Measurements from ENCODE around the gene C14orf132.

DNA sequence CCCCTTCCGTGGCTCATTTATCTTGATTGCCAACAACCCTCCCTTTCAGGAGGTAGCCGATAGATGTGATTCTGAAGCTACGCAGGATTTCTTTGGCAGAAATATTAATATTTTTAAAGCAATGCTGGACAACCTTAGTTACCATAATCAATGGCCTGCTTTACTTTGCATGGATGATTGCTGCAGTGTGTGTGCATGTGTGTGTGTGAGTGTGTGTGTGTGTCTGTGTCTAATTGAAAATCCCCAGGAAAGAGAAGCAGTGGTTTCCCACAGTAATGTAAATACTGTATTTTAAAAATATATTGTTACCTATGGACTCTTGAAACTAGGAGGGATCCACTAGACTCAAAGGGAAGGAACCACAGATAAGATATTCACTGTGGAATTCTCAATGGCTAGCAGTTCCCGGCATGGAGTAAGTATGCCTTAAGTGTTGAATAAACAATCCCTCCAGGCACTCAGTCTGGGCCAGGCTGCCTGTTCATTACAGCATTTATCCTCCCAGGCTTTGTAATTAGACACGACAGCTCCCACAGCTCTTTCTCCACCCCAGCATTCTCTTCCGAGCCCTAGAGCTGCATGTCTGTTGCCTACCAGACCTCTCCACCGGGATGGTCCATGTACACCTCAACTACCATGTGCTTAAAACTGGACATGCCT lies 22.5 kb upstream of the C14orf132 start:
- TF ChIP-seq FOS (IDR thresholded peaks at IDR 0.05; ENCODE audit: low read depth, low read length) (no peak), RCOR1 (IDR thresholded peaks at IDR 0.05; ENCODE audit: insufficient replicate concordance, low read length) (no peak), POLR2A (IDR thresholded peaks at IDR 0.05; ENCODE audit: low read depth, low read length) (no peak), RFX5 (IDR thresholded peaks at IDR 0.05; ENCODE audit: low read depth, low read length) (no peak), MXI1 (IDR thresholded peaks at IDR 0.05; ENCODE audit: borderline replicate concordance, low read depth, low read length) (no peak), CHD1 (IDR thresholded peaks at IDR 0.05; ENCODE audit: low read depth, low read length) (no peak), RAD21 (IDR thresholded peaks at IDR 0.05; ENCODE audit: low read length) (no peak), CEBPB (IDR thresholded peaks at IDR 0.05; ENCODE audit: low read depth, low read length) (no peak), NFE2L2 (IDR thresholded peaks at IDR 0.05; ENCODE audit: low read depth, low read length) (no peak), MAFK (IDR thresholded peaks at IDR 0.05; ENCODE audit: low read depth, low read length) (no peak), SMC3 (IDR thresholded peaks at IDR 0.05; ENCODE audit: low read depth, low read length) (no peak)
- TF ChIP-seq, protein P1, sequence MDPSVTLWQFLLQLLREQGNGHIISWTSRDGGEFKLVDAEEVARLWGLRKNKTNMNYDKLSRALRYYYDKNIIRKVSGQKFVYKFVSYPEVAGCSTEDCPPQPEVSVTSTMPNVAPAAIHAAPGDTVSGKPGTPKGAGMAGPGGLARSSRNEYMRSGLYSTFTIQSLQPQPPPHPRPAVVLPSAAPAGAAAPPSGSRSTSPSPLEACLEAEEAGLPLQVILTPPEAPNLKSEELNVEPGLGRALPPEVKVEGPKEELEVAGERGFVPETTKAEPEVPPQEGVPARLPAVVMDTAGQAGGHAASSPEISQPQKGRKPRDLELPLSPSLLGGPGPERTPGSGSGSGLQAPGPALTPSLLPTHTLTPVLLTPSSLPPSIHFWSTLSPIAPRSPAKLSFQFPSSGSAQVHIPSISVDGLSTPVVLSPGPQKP (IDR thresholded peaks at IDR 0.05; ENCODE audit: borderline replicate concordance, low read depth, low read length) = no peak
- TF ChIP-seq, protein P2, sequence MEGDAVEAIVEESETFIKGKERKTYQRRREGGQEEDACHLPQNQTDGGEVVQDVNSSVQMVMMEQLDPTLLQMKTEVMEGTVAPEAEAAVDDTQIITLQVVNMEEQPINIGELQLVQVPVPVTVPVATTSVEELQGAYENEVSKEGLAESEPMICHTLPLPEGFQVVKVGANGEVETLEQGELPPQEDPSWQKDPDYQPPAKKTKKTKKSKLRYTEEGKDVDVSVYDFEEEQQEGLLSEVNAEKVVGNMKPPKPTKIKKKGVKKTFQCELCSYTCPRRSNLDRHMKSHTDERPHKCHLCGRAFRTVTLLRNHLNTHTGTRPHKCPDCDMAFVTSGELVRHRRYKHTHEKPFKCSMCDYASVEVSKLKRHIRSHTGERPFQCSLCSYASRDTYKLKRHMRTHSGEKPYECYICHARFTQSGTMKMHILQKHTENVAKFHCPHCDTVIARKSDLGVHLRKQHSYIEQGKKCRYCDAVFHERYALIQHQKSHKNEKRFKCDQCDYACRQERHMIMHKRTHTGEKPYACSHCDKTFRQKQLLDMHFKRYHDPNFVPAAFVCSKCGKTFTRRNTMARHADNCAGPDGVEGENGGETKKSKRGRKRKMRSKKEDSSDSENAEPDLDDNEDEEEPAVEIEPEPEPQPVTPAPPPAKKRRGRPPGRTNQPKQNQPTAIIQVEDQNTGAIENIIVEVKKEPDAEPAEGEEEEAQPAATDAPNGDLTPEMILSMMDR (conservative IDR thresholded peaks at IDR 0.05; ENCODE audit: low read depth, low read length) = no peak
- TF ChIP-seq, protein P3, sequence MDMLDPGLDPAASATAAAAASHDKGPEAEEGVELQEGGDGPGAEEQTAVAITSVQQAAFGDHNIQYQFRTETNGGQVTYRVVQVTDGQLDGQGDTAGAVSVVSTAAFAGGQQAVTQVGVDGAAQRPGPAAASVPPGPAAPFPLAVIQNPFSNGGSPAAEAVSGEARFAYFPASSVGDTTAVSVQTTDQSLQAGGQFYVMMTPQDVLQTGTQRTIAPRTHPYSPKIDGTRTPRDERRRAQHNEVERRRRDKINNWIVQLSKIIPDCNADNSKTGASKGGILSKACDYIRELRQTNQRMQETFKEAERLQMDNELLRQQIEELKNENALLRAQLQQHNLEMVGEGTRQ (IDR thresholded peaks at IDR 0.05; ENCODE audit: low read depth, low read length) = no peak
